HCT116 (cell line): ENCODE results near the gene CDH23. TPM values are rescaled to one million over a fixed set of nuclear protein-coding genes. Genes with fewer than 3 reads are reported as not detected.

ENCODE experiments used
- ATAC-seq: fragments of 200-7000 bp; cut with Tn5 transposase; 2 replicates; pipeline ENCODE4 v1.9.1; 2020; ENCODE audit warnings: mild to moderate bottlenecking, moderate library complexity
- BruUV-seq: library from RNA; stranded (reverse); fragments of 400-500 nt; replicated peaks from 2 replicates; lab custom pipeline; 2021; lab: Mats Ljungman, UMichigan
- CTCF ChIA-PET: fragments of 300-600 bp; sonication (Branson Sonifier 250); formaldehyde crosslinking; loops from one replicate; lab custom pipeline; 2021; ENCODE audit warnings: antibody characterized with exemption; lab: Charles Lee
- POLR2A ChIA-PET: fragments of 300-600, 350-600 bp; sonication (Branson Sonifier 250); formaldehyde crosslinking; loops from one replicate; lab custom pipeline; 2021; ENCODE audit warnings: antibody characterized with exemption; lab: Charles Lee
- RAD21 ChIA-PET, 2 experiments: fragments of 300-600 bp; sonication (Branson Sonifier 250); formaldehyde crosslinking; loops; one replicate each; lab custom pipeline; 2023; ENCODE audit warnings: low total read pairs in 2 of 2; ENCODE audit not compliant: uncharacterized antibody in 2 of 2, unreplicated experiment in 2 of 2, low non-redundant PET in 1 of 2; lab: Charles Lee
- DNase-seq: peaks from one replicate; pipeline ENCODE4 v3.0.0-alpha.2; 2010; ENCODE audit warnings: low read depth, low spot score
- H2AFZ ChIP-seq: fragments of 200-600 bp; shearing (Covaris generic), sonication (generic); 2 replicates; pipeline ENCODE4 v1.6.1; 2017; ENCODE audit warnings: low read depth, mixed run types, mixed read lengths, antibody characterized with exemption, low read length; ENCODE audit not compliant: poor library complexity, severe bottlenecking
- H3K27ac ChIP-seq: 2 replicates; pipeline ENCODE4 v1.5.1; 2012; ENCODE audit warnings: low read depth, low read length
- H3K27me3 ChIP-seq: fragments of 200-600 bp; sonication (generic); 2 replicates; pipeline ENCODE4 v1.6.1; 2016; ENCODE audit warnings: mixed run types, low read length, mixed read lengths; ENCODE audit not compliant: insufficient read depth
- H3K36me3 ChIP-seq, 2 experiments: fragments of 200-500 bp in 1 of 2; fragments of 200-600 bp in 1 of 2; sonication (Bioruptor generic) in 1 of 2; sonication (generic) in 1 of 2; 2 replicates each; pipeline versions ENCODE4 v1.5.1 to v1.6.1; 2014 to 2016; ENCODE audit warnings: low read length in 2 of 2, inconsistent platforms in 1 of 2, mixed read lengths in 1 of 2, mixed run types in 1 of 2; ENCODE audit not compliant: insufficient read depth in 2 of 2, control insufficient read depth in 1 of 2
- H3K4me1 ChIP-seq, 2 experiments: fragments of 200-600 bp in 1 of 2; sonication (generic) in 1 of 2; 2 replicates each; pipeline versions ENCODE4 v1.5.1 to v1.6.1; 2012 to 2017; ENCODE audit warnings: low read length in 2 of 2, inconsistent platforms in 1 of 2, mild to moderate bottlenecking in 1 of 2, mixed read lengths in 1 of 2, mixed run types in 1 of 2, moderate library complexity in 1 of 2; ENCODE audit not compliant: insufficient read depth in 2 of 2, control insufficient read depth in 1 of 2
- H3K4me2 ChIP-seq: fragments of 200-600 bp; sonication (generic); 2 replicates; pipeline ENCODE4 v1.6.1; 2017; ENCODE audit warnings: mixed run types, low read length, mixed read lengths
- H3K4me3 ChIP-seq, 2 experiments: fragments of 200-600 bp in 1 of 2; sonication (generic) in 1 of 2; replicated peaks in 1 of 2; 2 replicates each; pipeline ENCODE4 v1.5.1; 2011 to 2016; ENCODE audit warnings: low read length in 2 of 2, control low read depth in 1 of 2, low read depth in 1 of 2, mild to moderate bottlenecking in 1 of 2, mixed read lengths in 1 of 2, mixed run types in 1 of 2
- H3K79me2 ChIP-seq: fragments of 200-600 bp; sonication (generic); 2 replicates; pipeline ENCODE4 v1.6.1; 2017; ENCODE audit warnings: mild to moderate bottlenecking, mixed run types, low read length, moderate library complexity, mixed read lengths; ENCODE audit not compliant: insufficient read depth
- H3K9ac ChIP-seq: fragments of 200-600 bp; sonication (generic); 2 replicates; pipeline ENCODE4 v1.6.1; 2016; ENCODE audit warnings: low read length, mixed read lengths
- H3K9me2 ChIP-seq: fragments of 200-600 bp; sonication (generic), shearing (Covaris generic); 2 replicates; pipeline ENCODE4 v1.6.1; 2017; ENCODE audit warnings: mixed run types, mild to moderate bottlenecking, moderate library complexity; ENCODE audit not compliant: insufficient read depth
- H3K9me3 ChIP-seq, 2 experiments: fragments of 200-500 bp in 1 of 2; fragments of 200-600 bp in 1 of 2; sonication (Bioruptor generic) in 1 of 2; sonication (generic) in 1 of 2; 2 replicates each; pipeline ENCODE4 v1.6.1; 2014 to 2017; ENCODE audit warnings: low read length in 2 of 2, mixed read lengths in 2 of 2, inconsistent platforms in 1 of 2, low read depth in 1 of 2, mild to moderate bottlenecking in 1 of 2, mixed run types in 1 of 2, moderate library complexity in 1 of 2; ENCODE audit not compliant: control insufficient read depth in 1 of 2, insufficient read depth in 1 of 2
- H4K20me1 ChIP-seq: fragments of 200-600 bp; sonication (generic), shearing (Covaris generic); 2 replicates; pipeline ENCODE4 v1.6.1; 2017; ENCODE audit warnings: mixed run types, mild to moderate bottlenecking, moderate library complexity; ENCODE audit not compliant: insufficient read depth
- CBX3 ChIP-seq: IDR thresholded peaks from 2 replicates; pipeline ENCODE4 v1.6.1; 2012; ENCODE audit warnings: low read depth
- ELF1 ChIP-seq: IDR thresholded peaks from 2 replicates; pipeline ENCODE4 v1.6.1; 2012; ENCODE audit warnings: low read depth, borderline replicate concordance
- FOSL1 ChIP-seq: IDR thresholded peaks from 2 replicates; pipeline ENCODE4 v1.6.1; 2012; ENCODE audit warnings: low read depth
- JUND ChIP-seq: IDR thresholded peaks from 2 replicates; pipeline ENCODE4 v1.6.1; 2012
- RAD21 ChIP-seq: IDR thresholded peaks from 2 replicates; pipeline ENCODE4 v1.6.1; 2012; ENCODE audit warnings: low read depth, mild to moderate bottlenecking
- SIN3A ChIP-seq: IDR thresholded peaks from 2 replicates; pipeline ENCODE4 v1.6.1; 2012; ENCODE audit warnings: low read depth
- TCF7L2 ChIP-seq: IDR thresholded peaks from 2 replicates; pipeline ENCODE4 v1.7.0; 2011; ENCODE audit warnings: borderline replicate concordance, inconsistent platforms; ENCODE audit not compliant: insufficient read depth, insufficient read length; ENCODE audit errors: extremely low read depth
- intact Hi-C: fragments of 100-400 bp; cut with micrococcal nuclease; formaldehyde crosslinking; loops from 2 replicates; pipeline ENCODE4 v1.10.0; 2022
- total RNA-seq: library from RNA; stranded (reverse); gene quantifications from one replicate; pipeline ENCODE4 v1.2.1, GENCODE V29; 2021; ENCODE audit not compliant: unreplicated experiment
- TF ChIP-seq, protein P1 (sequence below): IDR thresholded peaks from 2 replicates; pipeline ENCODE4 v1.6.1; 2012
- TF ChIP-seq, protein P2 (sequence below): IDR thresholded peaks from 2 replicates; pipeline ENCODE4 v1.6.1; 2012; ENCODE audit warnings: low read depth
- TF ChIP-seq, protein P3 (sequence below): IDR thresholded peaks from 2 replicates; pipeline ENCODE4 v1.6.1; 2011; ENCODE audit warnings: mild to moderate bottlenecking, low read length, moderate library complexity; ENCODE audit not compliant: insufficient replicate concordance; ENCODE audit errors: extremely low read depth

Gene CDH23
- total RNA-seq, 1 experiment from 2014 or later, result not detected

DNA sequence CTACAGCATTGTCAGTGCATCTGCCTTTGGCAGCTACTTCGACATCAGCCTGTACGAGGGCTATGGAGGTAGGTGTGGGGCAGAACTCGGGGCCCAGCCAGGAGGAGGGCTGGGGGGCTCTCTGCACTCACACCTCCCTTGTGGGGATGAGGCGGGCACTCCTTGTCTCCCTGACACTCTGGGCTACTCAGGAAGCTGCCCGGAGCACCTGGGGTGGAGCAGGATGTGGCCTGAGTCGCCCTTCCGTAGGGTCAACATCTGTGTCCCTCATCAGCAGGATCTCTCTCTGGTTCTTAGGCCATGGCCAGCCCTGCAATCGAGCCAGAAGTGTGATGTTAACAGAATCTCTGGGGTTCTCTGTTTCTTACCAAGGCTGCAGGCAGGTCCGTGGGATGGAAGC, 282.7 kb downstream of the CDH23 start:
- intact Hi-C loops, result no loop called here
- H3K4me2 ChIP-seq, result no peak overlapping the region
- no peaks in the 10 kb centered on the region for H3K36me3 ChIP-seq
- ATAC-seq, result no peak
- no peaks in the 10 kb centered on the region for H3K9me3 ChIP-seq
- H3K4me3 ChIP-seq, result no peak overlapping the region
- ChIA-PET RAD21 (no interaction called here), POLR2A (no interaction called here), CTCF (interaction anchor here (1.2 kb wide), 1 partner anchor 17 kb away, joined by 4 read pairs; no protein-coding TSS in a partner anchor)
- no peak for DNase-seq
- no peak overlapping the region for H3K27ac ChIP-seq
- H3K27me3 ChIP-seq, result no peaks in the 10 kb centered on the region
- no peak overlapping the region for H3K9ac ChIP-seq
- H2AFZ ChIP-seq, result no peak overlapping the region
- TF ChIP-seq CBX3, result no peak
- TF ChIP-seq, protein P1, sequence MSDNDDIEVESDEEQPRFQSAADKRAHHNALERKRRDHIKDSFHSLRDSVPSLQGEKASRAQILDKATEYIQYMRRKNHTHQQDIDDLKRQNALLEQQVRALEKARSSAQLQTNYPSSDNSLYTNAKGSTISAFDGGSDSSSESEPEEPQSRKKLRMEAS, result no peak
- TF ChIP-seq, protein P2, sequence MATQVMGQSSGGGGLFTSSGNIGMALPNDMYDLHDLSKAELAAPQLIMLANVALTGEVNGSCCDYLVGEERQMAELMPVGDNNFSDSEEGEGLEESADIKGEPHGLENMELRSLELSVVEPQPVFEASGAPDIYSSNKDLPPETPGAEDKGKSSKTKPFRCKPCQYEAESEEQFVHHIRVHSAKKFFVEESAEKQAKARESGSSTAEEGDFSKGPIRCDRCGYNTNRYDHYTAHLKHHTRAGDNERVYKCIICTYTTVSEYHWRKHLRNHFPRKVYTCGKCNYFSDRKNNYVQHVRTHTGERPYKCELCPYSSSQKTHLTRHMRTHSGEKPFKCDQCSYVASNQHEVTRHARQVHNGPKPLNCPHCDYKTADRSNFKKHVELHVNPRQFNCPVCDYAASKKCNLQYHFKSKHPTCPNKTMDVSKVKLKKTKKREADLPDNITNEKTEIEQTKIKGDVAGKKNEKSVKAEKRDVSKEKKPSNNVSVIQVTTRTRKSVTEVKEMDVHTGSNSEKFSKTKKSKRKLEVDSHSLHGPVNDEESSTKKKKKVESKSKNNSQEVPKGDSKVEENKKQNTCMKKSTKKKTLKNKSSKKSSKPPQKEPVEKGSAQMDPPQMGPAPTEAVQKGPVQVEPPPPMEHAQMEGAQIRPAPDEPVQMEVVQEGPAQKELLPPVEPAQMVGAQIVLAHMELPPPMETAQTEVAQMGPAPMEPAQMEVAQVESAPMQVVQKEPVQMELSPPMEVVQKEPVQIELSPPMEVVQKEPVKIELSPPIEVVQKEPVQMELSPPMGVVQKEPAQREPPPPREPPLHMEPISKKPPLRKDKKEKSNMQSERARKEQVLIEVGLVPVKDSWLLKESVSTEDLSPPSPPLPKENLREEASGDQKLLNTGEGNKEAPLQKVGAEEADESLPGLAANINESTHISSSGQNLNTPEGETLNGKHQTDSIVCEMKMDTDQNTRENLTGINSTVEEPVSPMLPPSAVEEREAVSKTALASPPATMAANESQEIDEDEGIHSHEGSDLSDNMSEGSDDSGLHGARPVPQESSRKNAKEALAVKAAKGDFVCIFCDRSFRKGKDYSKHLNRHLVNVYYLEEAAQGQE, result no peak
- no peak for TF ChIP-seq RAD21
- no peak for TF ChIP-seq FOSL1
- no peak for TF ChIP-seq SIN3A
- BruUV-seq, result no TSS peak
- no peaks in the 10 kb centered on the region for H3K9me2 ChIP-seq
- H3K79me2 ChIP-seq, result no peaks in the 10 kb centered on the region
- H4K20me1 ChIP-seq, result no peaks in the 10 kb centered on the region
- peaks cover 1 to 4% of the 10 kb centered on the region in 2 experiments; a peak in 3 of 4 replicates for H3K4me1 ChIP-seq

DNA sequence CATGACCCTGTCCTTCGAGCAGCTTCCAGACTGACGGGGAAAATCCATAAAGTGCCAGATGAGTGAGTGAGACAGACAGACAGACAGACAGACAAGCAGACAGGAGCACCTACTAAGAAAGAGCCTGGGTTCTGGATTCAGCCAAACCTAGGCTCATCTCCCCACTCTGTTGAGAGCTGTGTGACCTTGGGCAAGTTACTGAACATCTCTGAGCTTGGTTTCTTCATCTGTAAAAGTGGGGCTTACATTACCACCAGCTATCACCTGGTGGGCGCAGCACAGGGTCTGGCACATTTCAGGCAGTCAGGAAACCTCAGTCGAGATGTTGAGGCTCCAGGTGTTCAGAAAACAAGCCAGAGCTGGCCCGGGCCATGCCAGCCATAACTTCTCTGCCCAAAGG, 285.3 kb downstream of the CDH23 start:
- Histone ChIP-seq H3K9me3 (no peaks in the 10 kb centered on the region), H3K4me1 (peaks cover 4 to 10% of the 10 kb centered on the region in 2 experiments; a peak in 3 of 4 replicates), H3K27ac (no peak overlapping the region), H3K79me2 (no peaks in the 10 kb centered on the region), H3K9me2 (no peaks in the 10 kb centered on the region), H4K20me1 (no peaks in the 10 kb centered on the region), H2AFZ (no peak overlapping the region), H3K36me3 (no peaks in the 10 kb centered on the region), H3K9ac (no peak overlapping the region), H3K4me2 (no peak overlapping the region), H3K4me3 (no peak overlapping the region), H3K27me3 (no peaks in the 10 kb centered on the region)
- BruUV-seq, result no TSS peak
- RAD21 ChIA-PET, result no interaction called here
- no peak for DNase-seq
- POLR2A ChIA-PET, result no interaction called here
- intact Hi-C loops, result no loop called here
- CTCF ChIA-PET, result no interaction called here
- no peak for ATAC-seq
- no peak for TF ChIP-seq SIN3A
- TF ChIP-seq JUND, result no peak
- no peak for TF ChIP-seq ELF1
- TF ChIP-seq TCF7L2, result no peak
- TF ChIP-seq, protein P3, sequence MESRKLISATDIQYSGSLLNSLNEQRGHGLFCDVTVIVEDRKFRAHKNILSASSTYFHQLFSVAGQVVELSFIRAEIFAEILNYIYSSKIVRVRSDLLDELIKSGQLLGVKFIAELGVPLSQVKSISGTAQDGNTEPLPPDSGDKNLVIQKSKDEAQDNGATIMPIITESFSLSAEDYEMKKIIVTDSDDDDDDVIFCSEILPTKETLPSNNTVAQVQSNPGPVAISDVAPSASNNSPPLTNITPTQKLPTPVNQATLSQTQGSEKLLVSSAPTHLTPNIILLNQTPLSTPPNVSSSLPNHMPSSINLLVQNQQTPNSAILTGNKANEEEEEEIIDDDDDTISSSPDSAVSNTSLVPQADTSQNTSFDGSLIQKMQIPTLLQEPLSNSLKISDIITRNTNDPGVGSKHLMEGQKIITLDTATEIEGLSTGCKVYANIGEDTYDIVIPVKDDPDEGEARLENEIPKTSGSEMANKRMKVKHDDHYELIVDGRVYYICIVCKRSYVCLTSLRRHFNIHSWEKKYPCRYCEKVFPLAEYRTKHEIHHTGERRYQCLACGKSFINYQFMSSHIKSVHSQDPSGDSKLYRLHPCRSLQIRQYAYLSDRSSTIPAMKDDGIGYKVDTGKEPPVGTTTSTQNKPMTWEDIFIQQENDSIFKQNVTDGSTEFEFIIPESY, result no peak
- TF ChIP-seq, protein P2, result no peak
